GM12872 (cell line): Measurements from ENCODE around the gene TMEM209.

ENCODE experiments used
- TF ChIP-seq, protein P1 (sequence below): IDR thresholded peaks from 3 replicates; pipeline ENCODE4 v1.5.1; 2011; ENCODE audit warnings: low read depth, mild to moderate bottlenecking, low read length, moderate library complexity; ENCODE audit not compliant: insufficient read depth

The TMEM209 gene

DNA sequence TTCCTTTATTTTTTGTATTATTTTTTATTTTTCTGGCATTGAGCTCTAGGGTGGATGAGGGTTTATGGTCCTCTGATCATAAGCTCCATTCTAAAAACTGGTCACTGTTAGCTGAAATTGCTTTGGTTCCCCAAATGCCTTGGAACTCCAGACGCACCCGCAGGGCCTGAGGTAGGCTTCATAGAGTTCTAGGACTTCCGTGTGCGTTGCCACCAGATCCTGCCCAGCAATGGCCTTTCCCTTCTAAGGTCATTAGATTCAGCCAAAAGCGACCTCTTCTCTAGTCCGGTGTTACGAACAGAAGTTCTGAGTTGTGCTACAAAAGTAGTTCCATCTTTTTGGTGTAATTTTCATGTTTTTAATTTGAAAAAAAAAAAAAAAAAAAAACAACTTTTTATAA is 70.5 kb downstream of the TMEM209 start:
- TF ChIP-seq, protein P1, sequence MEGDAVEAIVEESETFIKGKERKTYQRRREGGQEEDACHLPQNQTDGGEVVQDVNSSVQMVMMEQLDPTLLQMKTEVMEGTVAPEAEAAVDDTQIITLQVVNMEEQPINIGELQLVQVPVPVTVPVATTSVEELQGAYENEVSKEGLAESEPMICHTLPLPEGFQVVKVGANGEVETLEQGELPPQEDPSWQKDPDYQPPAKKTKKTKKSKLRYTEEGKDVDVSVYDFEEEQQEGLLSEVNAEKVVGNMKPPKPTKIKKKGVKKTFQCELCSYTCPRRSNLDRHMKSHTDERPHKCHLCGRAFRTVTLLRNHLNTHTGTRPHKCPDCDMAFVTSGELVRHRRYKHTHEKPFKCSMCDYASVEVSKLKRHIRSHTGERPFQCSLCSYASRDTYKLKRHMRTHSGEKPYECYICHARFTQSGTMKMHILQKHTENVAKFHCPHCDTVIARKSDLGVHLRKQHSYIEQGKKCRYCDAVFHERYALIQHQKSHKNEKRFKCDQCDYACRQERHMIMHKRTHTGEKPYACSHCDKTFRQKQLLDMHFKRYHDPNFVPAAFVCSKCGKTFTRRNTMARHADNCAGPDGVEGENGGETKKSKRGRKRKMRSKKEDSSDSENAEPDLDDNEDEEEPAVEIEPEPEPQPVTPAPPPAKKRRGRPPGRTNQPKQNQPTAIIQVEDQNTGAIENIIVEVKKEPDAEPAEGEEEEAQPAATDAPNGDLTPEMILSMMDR, result no peak

DNA sequence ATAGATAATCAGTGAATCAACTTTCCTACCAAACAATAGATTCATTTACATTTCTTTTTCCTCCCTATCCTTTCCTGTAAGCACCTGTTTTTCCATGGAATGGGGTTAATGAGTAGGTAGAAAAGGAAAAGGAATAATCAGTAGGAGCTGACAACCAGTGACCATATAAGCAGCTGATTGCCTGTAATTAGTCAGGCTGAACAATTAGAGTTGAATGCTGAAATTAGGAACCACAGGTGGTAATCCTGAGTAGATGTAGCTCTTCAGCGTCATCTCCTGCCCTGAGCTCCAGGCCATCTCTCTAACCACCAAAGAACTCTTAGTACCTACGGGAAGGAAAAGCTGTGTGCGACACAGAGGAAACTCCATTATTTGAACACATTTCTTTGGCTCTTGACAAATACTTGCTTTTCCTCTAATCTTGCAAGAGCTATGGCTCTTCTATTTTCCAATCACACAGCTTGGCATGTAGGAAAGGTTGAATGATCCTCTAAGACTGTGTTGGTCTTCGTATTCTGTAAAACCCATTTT is 71.0 kb downstream of the TMEM209 start:
- TF ChIP-seq, protein P1, result no peak

DNA sequence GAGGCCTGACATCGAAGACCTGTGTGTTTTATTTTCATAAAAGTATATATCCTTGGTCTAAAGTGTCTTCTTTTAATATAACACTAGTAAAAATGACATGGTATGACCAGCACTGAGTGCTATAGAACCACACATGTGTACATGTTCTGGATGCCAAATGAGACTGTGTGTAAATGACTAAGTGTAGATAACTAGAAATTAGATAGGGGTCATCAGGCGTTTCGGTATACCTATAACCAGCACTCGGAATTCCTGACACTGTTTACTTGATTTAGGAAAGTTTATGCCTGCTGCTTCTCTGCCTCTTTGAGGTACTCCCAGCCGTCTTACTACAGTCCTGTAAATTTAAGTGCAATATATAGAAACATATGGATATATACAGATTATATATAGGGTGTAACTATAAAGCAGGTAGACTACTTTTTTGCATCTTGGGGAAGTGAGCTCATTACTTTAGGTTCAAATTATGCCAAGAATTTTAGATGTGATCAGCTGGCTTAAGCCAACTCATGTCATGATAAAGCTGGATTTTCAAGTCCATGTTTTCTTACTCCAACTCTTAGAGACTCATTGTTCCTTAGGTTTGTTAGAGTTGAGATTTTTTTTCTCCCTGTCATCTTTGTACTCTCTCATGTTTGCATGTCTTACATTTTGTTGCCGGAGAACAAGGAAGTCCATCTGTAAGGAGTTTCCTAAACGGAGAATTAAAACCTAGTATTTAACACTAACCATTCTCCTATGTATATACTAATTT is 72.0 kb downstream of the TMEM209 start:
- TF ChIP-seq, protein P1, result no peak

GRCh38 chr7:130131964-130132875 is 73.0 kb downstream of the TMEM209 start:
- TF ChIP-seq, protein P1, result no peak

DNA sequence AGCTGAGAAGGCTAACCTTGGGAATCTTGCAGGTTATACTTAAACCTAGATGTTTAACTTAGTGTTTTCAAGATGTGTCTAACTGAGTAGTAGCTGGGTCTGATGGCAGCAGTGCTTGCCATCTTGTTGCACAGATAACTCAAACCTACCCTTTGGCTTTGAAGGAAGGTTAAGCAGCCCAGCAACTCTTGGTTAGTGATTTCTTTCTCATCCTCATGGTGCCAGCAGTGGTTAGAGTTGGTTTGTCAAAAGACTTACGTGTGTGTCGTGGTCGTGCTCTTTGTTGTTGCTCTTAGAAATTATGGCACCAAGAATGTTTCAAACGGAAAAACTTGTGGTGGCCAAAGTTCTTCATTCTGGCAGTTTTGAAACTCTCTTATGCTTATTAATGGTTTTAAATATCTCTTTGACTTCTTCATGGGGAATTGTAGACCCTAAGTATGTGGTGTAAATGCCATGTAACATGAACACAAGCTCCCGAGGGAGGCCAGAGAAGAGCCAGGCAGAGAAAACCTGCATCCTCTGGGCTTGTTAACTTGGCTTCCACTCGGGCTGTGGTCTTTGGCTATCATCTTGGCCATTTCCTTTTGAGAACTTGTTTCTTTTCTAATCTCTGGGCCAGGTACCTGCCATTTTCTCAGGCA is 73.9 kb downstream of the TMEM209 start:
- TF ChIP-seq, protein P1, result no peak

DNA sequence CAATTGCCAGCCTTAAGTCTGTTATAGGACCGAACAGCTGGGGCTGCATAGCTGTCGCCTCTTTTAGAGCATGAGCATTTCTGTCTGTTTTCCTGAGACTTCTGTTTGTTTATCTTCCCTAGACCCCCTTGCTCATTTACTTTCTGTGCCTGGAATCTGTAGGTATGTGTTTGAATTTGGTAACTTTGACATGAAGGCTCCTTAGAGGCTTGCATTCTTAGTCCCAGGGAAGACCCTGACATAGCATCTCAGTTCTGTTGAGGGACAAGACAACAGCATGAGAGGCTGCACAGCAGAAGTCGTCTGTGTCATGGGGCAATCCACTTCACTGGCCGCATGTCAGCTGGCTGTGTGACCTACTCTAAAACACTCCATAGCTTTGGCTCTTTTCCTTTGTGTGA is 76.2 kb downstream of the TMEM209 start:
- TF ChIP-seq, protein P1, result no peak
